Prostate gland (tissue), 2 donors: ENCODE data around the gene NRARP.

Source experiments
- POLR2A ChIP-seq: fragments of 450-650 bp; IDR thresholded peaks from one replicate; pipeline ENCODE4 v1.6.1; 2016; ENCODE audit warnings: antibody characterized with exemption, mild to moderate bottlenecking
- TF ChIP-seq, protein P1 (sequence below), 4 experiments: fragments of 200-600 bp in 2 of 4; fragments of 450-650 bp in 2 of 4; sonication (generic) in 2 of 4; IDR thresholded peaks; 1 replicate in 3 of 4; 2 replicates in 1 of 4; pipeline ENCODE4 v1.5.1; 2016 to 2019; ENCODE audit warnings: antibody characterized with exemption in 4 of 4, mild to moderate bottlenecking in 2 of 4, moderate library complexity in 2 of 4

GRCh38 chr9:137253717-137254623 lies 48.1 kb downstream of the NRARP start:
- TF ChIP-seq POLR2A = no peak
- TF ChIP-seq, protein P1, sequence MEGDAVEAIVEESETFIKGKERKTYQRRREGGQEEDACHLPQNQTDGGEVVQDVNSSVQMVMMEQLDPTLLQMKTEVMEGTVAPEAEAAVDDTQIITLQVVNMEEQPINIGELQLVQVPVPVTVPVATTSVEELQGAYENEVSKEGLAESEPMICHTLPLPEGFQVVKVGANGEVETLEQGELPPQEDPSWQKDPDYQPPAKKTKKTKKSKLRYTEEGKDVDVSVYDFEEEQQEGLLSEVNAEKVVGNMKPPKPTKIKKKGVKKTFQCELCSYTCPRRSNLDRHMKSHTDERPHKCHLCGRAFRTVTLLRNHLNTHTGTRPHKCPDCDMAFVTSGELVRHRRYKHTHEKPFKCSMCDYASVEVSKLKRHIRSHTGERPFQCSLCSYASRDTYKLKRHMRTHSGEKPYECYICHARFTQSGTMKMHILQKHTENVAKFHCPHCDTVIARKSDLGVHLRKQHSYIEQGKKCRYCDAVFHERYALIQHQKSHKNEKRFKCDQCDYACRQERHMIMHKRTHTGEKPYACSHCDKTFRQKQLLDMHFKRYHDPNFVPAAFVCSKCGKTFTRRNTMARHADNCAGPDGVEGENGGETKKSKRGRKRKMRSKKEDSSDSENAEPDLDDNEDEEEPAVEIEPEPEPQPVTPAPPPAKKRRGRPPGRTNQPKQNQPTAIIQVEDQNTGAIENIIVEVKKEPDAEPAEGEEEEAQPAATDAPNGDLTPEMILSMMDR (IDR thresholded peaks at IDR 0.05) = no peak
